HFF-Myc (cell line): ENCODE data around the gene BRD7.

Source experiments
- DNase-seq: peaks from one replicate; pipeline ENCODE4 v3.0.0-alpha.2; 2011; ENCODE audit warnings: low read depth; ENCODE audit errors: extremely low read depth
- H3K4me3 ChIP-seq: replicated peaks from 2 replicates; pipeline ENCODE4 v1.5.1; 2011; ENCODE audit warnings: low read depth, mild to moderate bottlenecking, control low read depth, low read length
- CTCF ChIP-seq: IDR thresholded peaks from 2 replicates; pipeline ENCODE4 v1.5.1; 2012; ENCODE audit warnings: mild to moderate bottlenecking, low read depth, low read length, control low read depth; ENCODE audit errors: missing control alignments

BRD7 gene

GRCh38 chr16:50403491-50403890 lies 34.7 kb upstream of the BRD7 start:
- TF ChIP-seq CTCF: no peak
- DNase-seq: no peak
- no peak overlapping the region for H3K4me3 ChIP-seq

GRCh38 chr16:50402298-50402895 lies 33.6 kb upstream of the BRD7 start:
- no peak overlapping the region for H3K4me3 ChIP-seq
- TF ChIP-seq CTCF: no peak
- no peak for DNase-seq

GRCh38 chr16:50401355-50401754 lies 32.6 kb upstream of the BRD7 start:
- no peak overlapping the region for H3K4me3 ChIP-seq
- no peak for TF ChIP-seq CTCF
- no peak for DNase-seq

- no peak for TF ChIP-seq CTCF
- H3K4me3 ChIP-seq: no peak overlapping the region
- no peak for DNase-seq
Measured at GRCh38 chr16:50400967-50401348, 32.2 kb upstream of the BRD7 start.

- no peak for DNase-seq
- H3K4me3 ChIP-seq: no peak overlapping the region
- TF ChIP-seq CTCF: no peak
Measured at GRCh38 chr16:50400312-50400966, 31.7 kb upstream of the BRD7 start.

GRCh38 chr16:50399411-50399810 lies 30.6 kb upstream of the BRD7 start:
- no peak for DNase-seq
- H3K4me3 ChIP-seq: no peak overlapping the region
- TF ChIP-seq CTCF: no peak

- DNase-seq: no peak
- no peak overlapping the region for H3K4me3 ChIP-seq
- TF ChIP-seq CTCF: no peak
Measured at GRCh38 chr16:50398336-50398735, 29.5 kb upstream of the BRD7 start.
